ENCODE data around the gene PTPRG.

PTPRG gene

GRCh38 chr3:61928039-61928438 lies 366.7 kb downstream of the PTPRG start:
- peak; percentile 37 for DNase-seq (ENCODE audit: low read depth)

GRCh38 chr3:61928776-61929314 lies 367.5 kb downstream of the PTPRG start:
- no peak for DNase-seq (ENCODE audit: low read depth)

GRCh38 chr3:61929617-61930016 lies 368.2 kb downstream of the PTPRG start:
- DNase-seq (ENCODE audit: low read depth): no peak

GRCh38 chr3:61932499-61932898 lies 371.1 kb downstream of the PTPRG start:
- DNase-seq (ENCODE audit: low read depth): no peak

- DNase-seq (ENCODE audit: low read depth): no peak
Measured at GRCh38 chr3:61933798-61934504, 372.6 kb downstream of the PTPRG start.

- DNase-seq (ENCODE audit: low read depth): no peak
Measured at GRCh38 chr3:61934505-61934871, 373.1 kb downstream of the PTPRG start.

GRCh38 chr3:61935814-61936213 lies 374.4 kb downstream of the PTPRG start:
- DNase-seq (ENCODE audit: low read depth): no peak

GRCh38 chr3:61936344-61936937 lies 375.1 kb downstream of the PTPRG start:
- peak; percentile 36 for DNase-seq (ENCODE audit: low read depth)

GRCh38 chr3:61937477-61937876 lies 376.1 kb downstream of the PTPRG start:
- DNase-seq (ENCODE audit: low read depth): no peak

- DNase-seq (ENCODE audit: low read depth): no peak
Measured at GRCh38 chr3:61938878-61939549, 377.6 kb downstream of the PTPRG start.

GRCh38 chr3:61940236-61940635 lies 378.9 kb downstream of the PTPRG start:
- no peak for DNase-seq (ENCODE audit: low read depth)

- DNase-seq (ENCODE audit: low read depth): no peak
Measured at GRCh38 chr3:61943975-61944374, 382.6 kb downstream of the PTPRG start.

- DNase-seq (ENCODE audit: low read depth): no peak
Measured at GRCh38 chr3:61944726-61945125, 383.4 kb downstream of the PTPRG start.

GRCh38 chr3:61945657-61946056 lies 384.3 kb downstream of the PTPRG start:
- no peak for DNase-seq (ENCODE audit: low read depth)

GRCh38 chr3:61946570-61947324 lies 385.4 kb downstream of the PTPRG start:
- no peak for DNase-seq (ENCODE audit: low read depth)

- no peak for DNase-seq (ENCODE audit: low read depth)
Measured at GRCh38 chr3:61947456-61947855, 386.1 kb downstream of the PTPRG start.

- no peak for DNase-seq (ENCODE audit: low read depth)
Measured at GRCh38 chr3:61948699-61949305, 387.4 kb downstream of the PTPRG start.

GRCh38 chr3:61954097-61954540 lies 392.7 kb downstream of the PTPRG start:
- peak; percentile 80 for DNase-seq (ENCODE audit: low read depth)

GRCh38 chr3:61955483-61955882 lies 394.1 kb downstream of the PTPRG start:
- no peak for DNase-seq (ENCODE audit: low read depth)

GRCh38 chr3:61956236-61956635 lies 394.9 kb downstream of the PTPRG start:
- peak; percentile 68 for DNase-seq (ENCODE audit: low read depth)

- DNase-seq (ENCODE audit: low read depth): no peak
Measured at GRCh38 chr3:61957259-61957658, 395.9 kb downstream of the PTPRG start.

- no peak for DNase-seq (ENCODE audit: low read depth)
Measured at GRCh38 chr3:61960976-61961375, 399.6 kb downstream of the PTPRG start.

All from iris pigment epithelial cell (primary cell).